Measurements from ENCODE around the gene PCDHGB6.

DNA sequence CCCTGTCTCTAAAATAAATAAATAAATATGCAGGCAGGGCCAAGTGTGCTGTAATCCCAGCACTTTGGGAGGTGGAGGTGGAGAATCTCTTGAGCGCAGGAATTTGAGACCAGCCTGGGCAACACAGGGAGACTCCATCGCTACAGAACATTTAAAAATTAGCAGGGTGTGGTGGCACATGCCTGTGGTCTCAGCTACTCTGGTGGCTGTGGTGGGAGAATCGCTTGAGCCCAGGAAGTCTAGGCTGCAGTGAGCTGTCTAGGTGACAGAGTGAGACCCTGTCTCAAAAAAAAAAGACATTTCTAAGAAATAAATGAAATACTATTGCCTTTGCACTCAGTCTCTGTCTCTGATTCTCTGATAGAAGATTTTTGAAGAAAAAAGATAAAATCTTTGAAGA, 3.8 kb downstream of the PCDHGB6 start:
- TF ChIP-seq, protein P1, sequence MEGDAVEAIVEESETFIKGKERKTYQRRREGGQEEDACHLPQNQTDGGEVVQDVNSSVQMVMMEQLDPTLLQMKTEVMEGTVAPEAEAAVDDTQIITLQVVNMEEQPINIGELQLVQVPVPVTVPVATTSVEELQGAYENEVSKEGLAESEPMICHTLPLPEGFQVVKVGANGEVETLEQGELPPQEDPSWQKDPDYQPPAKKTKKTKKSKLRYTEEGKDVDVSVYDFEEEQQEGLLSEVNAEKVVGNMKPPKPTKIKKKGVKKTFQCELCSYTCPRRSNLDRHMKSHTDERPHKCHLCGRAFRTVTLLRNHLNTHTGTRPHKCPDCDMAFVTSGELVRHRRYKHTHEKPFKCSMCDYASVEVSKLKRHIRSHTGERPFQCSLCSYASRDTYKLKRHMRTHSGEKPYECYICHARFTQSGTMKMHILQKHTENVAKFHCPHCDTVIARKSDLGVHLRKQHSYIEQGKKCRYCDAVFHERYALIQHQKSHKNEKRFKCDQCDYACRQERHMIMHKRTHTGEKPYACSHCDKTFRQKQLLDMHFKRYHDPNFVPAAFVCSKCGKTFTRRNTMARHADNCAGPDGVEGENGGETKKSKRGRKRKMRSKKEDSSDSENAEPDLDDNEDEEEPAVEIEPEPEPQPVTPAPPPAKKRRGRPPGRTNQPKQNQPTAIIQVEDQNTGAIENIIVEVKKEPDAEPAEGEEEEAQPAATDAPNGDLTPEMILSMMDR (IDR thresholded peaks at IDR 0.05; ENCODE audit: low read length) = no peak
- TF ChIP-seq EZH2phosphoT487 (IDR thresholded peaks at IDR 0.05; ENCODE audit: low read length) = no peak
